Measurements from ENCODE around the gene PSMD8.
A peak's percentile ranks its signal among the peaks of the same experiment; 100 is the strongest.
"Not testable (repeated sequence)": the region's sequence is repeated elsewhere in the genome, so short reads cannot be mapped to it uniquely, and the experiment has no call there.

PSMD8 gene

DNA sequence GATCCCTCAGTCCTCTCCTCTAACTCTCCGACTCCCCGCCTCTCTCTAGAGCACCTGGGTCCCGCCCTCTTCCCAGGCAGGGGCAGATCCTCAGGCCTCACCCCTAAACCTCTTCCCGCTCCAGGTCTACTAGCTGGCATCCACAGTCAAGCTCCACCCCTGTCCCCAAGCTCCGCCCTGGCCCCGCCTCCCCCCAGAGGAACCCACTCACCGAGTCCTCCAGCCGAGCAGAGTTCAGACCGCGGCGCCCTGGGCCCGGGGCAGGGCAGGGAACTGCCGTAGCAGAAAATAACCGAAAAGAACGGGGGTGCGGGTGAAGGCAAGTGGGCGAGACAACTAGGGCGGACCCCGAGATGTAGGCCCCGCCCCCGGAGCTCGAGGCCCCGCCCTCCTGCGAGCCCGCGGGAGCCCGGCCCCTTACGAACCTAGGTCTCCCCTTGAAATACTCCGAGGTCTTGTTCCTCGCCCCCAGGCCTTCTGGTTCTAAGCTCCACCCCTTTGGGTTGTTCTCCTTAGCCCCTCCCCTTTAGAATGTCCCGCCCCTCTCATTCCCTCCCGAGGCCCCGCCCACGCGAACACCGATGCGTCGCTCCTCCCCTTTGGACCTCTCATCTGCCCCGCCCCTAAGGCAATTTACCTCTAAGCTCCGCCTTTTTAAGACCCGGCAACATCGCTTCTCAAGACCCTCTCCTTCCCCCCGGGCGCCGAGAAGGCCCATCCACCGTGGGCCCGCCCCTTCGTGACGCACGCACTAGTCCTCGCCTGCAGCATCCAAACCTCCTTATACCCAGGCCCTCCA lies 13.4 kb downstream of the PSMD8 start, which contains the start of gene GGN:
GGN (minus strand) TSS at position 485 of the 799 bp plus-strand sequence. CDS start 773 bp downstream, outside the sequence.
- DNase-seq, result peak; percentile 88 to 91

DNA sequence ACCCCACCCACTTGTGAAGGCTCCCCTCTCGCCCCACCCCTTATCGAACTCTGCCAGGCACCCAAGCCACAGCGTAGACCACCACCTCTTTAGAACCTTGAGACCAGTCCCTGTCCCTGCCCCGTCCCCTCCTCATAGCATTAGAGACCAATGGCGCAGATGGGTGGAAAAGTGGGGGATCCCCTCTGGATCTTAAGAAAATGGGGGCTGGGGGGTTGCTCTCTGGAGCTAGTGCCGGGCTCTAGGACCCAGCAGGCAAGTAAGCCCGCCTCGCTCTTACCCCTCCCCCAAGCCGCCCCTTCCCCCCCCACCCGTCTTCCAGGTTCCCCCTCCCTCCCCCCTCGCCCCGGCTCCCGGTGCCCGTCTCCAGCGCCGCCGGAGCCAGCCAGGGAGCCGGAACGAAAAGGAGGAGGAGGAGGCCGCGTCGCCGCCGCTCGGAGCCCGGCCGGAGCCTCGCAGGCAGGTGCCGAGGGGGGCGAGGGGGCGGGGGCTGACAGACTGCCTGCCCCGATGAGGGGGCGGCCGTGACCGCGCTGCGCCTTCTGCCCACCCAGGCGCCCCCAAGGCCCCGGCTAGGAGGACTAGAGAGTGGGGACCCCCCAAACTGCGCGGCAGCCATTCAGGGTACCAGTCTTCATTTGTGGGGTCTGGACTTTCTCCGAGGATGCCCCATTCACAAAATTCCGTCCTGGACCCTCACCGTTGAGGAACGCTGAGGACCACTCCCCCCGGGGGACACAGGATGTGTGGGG lies 14.2 kb downstream of the PSMD8 start, which contains the start of gene SPRED3:
SPRED3 (plus strand) TSS at position 349 of the 752 bp plus-strand sequence. CDS start 1,606 bp downstream, outside the sequence.
- peak; percentile 75 for DNase-seq

DNA sequence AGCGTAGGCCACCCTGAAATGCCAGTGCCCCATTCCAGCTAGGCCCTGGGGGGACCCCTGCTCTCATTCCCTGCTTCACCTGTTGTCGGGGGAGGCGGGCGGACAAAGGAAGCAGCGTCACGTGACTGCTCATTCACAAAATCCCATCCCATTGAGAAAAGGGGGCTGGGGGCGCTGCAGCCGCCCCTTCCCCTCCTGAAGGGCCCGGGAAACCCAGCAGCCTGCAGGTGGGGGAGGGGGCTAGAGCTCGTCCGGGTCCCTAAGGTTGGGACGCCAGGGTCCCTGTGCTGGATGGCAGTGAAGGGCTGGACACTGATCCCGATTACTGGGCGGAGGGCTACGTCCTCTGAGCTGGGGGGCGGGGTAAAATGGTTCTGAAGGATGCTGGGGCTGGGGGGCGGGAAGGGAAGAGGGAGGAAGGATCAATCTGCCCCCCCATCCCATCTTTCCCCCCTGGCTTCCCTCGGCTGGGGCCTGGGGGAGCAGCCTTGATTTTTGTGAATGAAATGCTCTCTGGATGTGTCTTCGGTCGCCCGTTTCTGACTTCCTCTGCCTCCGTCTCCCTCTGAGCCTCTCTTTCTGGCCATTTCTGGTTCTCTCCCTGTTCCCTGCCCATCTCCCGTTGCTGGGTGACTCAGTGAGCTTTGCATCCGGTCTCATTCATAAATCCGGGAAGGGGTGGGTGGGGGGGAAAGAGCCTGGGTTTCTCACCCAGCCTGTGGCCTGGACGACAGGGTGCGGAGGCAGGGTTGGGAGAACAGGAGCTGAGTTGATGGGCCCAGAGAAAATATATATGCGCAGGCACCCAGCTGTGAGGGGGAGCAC lies 14.9 kb downstream of the PSMD8 start:
- DNase-seq, result peak in 1 of 2 experiments; percentile 43

DNA sequence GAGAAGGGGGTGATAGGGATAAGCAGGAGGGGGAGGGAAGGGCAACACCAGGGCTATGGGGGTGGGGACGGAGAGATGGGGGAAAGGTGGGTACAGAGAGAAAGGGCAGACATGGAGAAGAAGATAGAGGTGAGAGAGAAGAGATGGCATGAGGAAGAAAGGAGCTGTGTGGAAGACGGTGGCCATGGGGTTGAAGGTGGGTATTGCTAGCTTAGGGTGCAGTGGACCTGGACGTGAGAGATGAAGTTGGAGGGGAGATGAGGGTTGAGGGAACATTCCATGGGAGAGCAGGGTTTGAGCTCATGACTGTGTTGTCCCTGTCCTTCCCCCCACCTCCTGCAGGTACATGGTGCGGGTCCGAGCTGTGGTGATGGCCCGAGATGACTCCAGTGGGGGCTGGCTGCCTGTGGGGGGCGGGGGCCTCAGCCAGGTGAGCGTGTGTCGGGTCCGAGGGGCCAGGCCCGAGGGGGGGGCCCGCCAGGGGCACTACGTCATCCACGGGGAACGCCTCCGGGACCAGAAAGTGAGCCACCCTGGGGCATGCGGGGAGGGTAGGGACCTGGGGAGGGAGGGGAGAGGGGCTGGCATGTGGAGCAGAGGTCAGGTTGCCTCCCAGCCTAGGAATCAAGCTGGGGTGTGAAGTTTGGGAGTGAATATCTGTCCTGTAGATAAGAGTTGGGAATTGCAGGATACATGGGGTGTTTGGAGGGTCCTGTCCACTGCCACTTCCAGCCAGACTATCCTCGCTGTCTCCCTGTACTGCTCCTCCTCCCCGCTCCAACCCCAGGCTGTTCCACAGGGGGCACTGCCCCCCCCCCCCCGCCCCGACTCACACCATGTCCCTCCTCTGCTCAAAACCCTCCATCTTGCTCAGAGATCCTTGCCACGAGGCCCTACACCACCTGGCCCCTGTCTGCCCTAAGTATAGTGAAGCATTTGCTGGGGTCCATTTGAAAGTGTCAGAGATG lies 15.9 kb downstream of the PSMD8 start:
- DNase-seq, result no peak

DNA sequence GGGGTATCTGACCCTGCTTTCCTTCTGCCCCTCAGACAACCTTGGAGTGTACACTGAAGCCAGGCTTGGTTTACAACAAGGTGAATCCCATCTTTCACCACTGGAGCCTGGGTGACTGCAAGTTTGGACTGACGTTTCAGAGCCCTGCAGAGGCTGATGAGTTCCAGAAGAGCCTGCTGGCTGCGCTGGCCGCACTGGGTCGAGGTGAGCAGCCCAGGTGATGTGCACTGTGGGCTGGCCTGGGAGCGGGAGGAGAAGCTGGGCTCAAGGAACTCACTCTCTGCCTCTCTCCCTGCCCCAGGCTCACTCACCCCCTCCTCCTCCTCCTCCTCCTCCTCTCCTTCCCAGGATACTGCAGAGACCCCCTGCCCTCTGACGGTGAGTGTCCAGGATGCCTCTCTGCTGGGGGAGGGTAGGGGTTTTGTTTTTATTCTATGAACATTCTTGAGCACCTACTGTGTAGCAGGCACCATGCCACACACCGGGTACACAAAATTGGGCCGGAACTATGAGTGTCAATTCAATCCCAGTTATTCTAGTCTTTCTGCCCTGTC lies 17.6 kb downstream of the PSMD8 start:
- no peak for DNase-seq

DNA sequence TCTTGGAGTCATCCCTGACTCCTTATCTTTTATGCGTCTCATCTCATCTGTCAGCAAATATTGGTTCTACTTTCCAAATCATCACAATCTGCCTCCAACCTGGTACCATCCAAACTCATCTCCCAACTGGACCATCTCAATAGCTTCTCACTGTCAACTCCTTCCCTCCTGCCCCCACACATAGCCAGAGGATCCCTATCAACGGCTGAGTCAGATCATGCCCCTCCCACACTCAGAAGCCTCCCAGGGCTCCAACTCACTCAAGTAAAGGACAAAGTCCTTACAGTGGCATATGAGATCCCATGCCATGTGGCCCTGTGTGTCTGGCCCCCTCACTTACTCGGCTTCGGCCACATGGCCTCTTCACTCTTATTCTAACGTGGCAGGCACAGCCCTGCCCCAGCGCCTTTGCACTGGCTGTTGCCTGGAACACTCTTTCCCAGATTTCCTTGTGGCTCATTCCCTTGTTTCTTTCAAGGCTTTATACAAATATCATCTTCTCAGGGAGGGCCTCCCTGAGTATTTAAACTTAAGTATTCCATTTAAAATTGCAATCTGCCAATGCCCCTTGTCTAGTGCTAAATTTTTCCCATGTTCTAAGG lies 18.4 kb downstream of the PSMD8 start:
- DNase-seq, result no peak

DNA sequence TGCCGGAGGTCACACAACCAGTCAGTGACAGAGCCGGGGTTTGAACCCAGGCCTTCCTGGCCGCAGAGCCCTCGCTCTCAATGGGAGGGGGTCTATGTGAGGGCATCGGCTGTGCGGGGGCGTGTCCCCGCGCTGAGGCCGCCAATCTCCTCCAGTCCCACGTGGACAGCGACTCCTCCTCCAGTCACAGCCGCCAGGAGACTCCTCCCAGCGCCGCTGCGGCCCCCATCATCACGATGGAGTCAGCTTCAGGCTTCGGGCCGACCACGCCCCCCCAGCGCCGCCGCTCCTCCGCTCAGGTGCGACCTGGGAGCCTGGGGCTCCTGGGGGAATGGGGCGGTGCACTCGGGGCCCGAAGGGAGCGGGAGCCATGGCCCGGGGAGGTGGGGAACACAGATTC lies 20.1 kb downstream of the PSMD8 start:
- DNase-seq, result no peak

DNA sequence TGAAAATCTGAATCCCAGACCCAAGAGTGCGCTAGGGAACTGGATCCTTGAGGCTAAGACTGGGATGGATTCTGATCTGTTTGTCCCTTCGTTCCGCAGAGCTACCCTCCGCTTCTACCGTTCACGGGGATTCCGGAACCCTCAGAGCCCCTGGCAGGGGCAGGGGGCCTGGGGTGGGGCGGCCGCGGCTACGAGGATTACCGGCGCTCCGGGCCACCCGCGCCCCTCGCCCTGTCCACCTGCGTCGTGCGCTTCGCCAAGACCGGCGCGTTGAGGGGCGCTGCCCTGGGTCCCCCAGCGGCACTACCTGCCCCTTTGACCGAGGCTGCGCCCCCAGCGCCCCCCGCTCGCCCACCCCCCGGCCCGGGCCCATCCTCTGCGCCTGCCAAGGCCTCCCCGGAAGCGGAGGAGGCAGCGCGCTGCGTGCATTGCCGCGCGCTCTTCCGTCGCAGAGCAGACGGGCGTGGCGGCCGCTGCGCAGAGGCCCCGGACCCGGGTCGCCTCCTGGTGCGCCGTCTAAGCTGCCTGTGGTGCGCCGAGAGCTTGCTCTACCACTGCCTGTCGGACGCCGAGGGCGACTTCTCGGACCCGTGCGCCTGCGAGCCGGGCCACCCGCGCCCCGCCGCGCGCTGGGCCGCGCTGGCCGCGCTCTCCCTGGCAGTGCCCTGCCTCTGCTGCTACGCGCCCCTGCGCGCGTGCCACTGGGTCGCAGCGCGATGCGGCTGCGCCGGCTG lies 21.2 kb downstream of the PSMD8 start:
- no peak for DNase-seq

DNA sequence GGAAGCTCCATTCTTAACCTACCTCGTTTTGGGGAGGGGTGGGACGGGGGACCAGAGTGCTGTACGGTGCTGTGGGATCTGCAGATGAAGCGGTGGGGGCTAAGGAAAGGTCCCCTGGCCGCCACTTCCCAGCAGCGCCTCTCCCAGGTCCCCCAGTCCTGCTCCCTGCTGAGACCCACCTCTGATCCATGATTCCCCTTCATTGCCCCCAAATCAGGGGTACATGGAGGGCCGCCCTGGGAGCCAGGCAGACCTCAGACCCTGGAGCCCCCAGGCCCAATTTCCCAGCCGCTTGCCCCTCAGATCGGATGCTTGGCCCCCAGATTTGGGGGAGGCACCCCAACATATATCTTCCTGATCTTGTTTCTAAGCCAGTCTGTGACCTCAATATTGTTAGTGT lies 24.7 kb downstream of the PSMD8 start:
- no peak for DNase-seq

DNA sequence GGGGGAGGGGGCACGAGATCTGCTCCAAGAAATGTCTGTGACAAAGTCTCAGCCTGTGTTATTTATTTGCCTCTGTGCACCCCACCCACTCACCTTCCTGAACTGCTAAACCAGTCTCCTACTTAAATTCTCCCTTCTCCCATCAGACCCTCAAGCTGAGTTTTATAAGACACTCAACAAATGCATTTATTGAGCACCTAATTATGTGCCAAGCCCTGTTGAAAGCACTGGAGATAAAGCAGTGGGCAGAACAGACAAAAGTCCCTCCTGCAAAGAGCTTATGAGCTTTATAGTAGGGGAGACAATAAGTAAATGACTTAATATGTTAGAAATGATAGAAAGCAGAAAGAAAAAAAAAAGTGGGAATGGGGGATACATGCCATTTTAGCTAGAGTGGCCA lies 25.2 kb downstream of the PSMD8 start:
- DNase-seq, result no peak

DNA sequence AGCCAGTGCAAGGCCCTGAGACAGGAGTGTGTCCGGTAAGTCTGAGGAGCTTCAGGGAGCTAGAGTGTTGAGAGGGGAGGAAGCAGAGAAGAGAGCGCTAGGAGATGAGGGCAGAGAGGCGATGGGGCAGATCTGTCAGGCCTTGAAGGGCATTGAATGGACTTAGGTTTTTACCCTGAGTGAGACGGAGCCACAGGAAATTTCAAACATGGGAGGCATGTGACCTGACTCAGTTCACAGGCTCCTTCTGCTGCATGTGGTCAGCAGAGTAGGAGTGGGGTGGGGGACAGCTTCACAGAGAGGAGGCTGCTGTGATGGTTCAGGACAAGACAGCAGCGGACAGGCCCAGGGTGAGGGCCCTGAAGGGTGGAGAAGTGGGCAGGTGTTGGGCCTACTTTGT lies 26.0 kb downstream of the PSMD8 start:
- no peak for DNase-seq

DNA sequence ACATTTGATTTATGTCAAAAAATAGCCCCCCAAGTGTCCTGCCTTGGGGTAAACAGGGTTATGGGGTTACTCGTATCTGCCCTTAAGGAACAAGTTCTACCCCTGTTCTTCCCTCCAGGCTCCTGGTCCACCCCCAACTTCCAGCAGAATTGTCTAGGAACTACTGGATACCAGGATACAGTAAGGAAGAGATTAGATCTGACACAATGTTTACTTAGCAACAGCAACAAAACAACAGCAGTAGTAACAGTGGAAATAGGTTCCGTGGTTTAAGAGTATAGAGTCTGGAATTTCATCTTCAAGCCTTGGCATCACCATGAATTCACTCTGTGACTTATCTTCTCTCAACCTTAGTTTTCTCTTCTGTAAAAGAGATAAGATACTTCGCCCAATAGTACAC lies 26.8 kb downstream of the PSMD8 start:
- DNase-seq, result no peak

DNA sequence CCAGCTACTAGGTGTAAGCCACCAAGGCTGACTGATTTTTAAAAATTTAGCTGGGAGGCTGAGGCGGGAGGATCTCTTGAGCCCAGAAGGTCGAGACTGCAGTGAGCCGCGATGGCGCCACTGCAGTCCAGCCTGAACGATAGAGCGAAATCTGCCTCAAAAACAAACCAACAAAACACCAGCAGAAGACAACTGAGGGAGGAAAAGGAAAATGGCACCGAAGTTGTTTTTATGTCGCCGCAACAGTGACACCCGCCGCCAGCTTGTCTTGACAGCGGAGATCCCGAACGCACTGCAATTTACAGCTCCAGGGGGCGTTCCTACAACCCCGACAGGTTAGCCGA lies 28.2 kb downstream of the PSMD8 start:
- DNase-seq, result no peak

DNA sequence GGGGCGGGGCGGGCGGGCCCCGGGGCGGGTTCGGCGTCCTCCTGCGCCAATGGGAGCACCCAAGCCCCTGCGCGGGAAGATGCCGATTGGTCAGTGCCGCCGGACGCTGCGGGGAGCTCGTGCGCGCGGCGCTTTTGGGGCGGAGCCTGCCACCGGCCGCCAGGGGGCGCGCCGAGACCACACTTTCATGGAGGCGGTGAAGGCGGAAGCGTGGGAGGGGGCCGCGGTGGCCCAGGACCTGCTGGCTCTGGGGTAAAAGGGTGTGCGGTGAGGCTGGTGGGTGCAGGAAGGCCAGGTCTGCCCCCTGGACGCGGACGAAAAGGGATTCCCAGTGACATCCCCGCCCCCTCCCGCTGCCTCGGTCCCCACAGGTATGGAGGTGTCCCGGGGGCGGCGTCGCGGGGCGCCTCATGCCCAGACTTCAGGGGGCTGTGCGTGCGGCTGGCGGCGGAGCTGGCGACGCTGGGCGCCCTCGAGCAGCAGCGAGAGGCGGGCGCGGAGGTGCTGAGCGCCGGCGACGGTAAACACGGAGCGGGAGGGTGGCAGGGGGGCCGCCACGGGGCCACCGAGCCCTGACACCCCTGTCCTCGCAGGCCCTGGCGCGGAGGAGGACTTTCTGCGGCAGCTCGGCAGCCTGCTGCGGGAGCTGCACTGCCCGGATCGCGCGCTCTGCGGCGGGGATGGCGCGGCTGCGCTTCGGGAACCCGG lies 28.8 kb downstream of the PSMD8 start, which contains the start of gene FAM98C:
FAM98C (plus strand) TSS at position 127 of the 708 bp plus-strand sequence; CDS start at position 188, 61 bp downstream.
- DNase-seq, result peak; percentile 97 to 99

DNA sequence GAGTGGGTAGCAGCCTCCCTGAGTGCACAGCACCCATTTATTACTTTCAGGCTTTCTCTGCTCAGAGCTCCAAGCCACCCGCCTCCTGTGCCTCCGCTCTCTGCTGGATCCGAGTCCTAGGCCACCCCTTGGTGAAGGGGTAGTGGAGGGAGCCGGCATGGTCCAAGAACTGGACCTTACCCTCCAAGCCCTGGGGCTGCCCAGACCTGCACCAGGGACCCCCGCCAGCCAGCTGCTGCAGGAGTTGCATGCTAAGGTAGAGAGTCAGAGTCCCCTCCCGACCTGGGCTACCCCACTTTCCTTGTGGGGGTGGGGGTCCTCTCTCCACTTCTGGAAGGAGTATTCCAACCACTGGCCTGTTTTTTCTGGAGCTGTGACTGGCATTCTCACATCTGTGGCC lies 30.5 kb downstream of the PSMD8 start:
- no peak for DNase-seq

DNA sequence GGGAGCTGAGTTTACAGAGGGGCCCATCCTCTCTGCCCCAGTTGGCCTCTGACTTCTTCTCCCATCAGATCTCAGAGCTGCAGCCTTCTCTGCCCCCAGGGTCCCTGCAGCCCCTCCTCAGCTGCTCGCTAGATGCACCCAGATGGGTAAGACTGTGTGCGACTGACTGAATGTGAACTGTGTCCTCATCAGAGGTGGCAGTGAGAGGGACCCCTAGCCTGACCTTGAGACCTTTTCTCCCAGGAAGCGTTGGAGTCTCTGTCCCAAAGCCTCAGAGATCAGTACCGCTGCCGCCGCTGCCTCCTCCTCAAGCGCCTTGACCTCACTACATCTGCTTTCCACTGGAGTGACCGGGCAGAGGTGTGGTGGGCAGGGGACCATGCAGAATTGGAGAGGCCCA lies 30.9 kb downstream of the PSMD8 start:
- DNase-seq, result no peak

DNA sequence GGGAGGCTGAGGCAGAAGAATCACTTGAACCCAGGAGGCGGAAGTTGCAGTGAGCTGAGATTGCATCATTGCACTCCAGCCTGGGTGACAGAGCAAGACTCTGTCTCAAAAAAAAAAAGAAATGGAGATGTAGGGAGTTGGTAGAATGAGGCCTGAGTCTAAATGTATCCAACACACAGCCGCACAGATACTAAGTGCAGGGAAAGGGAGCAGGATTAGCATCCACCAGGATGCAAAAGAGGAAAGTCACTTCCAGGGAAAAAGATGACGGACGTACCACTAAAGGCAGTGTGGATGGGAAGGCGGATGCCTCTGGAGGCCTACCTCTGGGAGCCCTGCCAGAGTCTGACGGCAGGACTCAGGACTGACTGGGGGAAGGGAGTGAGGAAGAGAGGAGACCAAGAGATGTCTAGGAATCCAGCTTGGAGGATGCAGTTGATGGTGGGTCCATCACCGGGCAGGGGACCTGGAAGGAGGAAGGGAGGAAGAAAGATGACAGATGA lies 35.3 kb downstream of the PSMD8 start:
- DNase-seq, result no peak

DNA sequence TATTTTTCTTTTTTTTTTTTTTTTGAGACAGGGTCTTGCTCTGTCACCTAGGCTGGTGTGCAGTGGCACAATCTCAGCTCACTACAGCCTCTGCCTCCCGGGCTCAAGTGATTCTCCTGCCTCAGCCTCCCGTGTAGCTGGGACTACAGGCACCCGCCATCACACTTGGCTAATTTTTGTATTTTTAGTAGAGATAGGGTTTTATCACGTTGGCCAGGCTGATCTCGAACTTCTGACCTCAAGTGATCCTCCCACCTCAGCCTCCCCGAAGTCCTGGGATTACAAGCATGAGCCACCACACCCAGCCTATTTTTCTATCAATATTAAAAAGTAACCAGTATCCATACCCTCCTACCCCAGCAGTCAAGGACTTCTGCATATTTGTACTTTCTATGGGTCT lies 36.0 kb downstream of the PSMD8 start:
- not testable (repeated sequence) for DNase-seq

DNA sequence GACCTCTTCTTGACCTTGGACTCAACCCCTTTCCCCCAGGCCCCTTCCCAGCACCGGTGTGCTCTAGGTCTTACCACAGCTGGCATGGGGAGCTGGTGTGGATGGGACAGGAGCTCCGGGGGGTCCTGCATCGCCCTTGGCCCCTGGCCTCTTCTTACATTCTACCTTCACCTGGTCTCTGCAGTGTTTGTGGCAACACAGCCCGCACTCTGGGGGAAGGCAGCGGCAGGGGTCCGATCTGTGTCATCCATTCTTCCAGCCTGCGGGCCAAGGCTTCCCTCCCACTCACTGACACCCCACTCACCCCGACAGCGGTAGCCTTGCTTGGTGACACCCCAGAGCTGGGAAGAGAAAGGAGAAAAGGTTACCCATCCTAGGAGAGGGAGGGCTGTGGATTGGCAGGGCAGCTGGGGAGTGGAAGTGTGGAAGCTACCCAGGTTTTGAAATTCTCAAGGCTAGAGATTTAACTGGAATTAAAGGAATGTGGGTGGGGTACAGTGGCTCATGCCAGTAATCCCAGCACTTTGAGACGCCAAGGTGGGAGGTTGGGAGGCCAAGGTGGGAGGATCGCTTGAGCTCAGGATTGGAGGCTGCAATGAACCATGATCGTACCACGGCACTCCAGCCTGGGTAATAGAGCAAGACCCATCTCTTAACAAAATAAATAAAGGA lies 36.8 kb downstream of the PSMD8 start:
- no peak for DNase-seq
